GM18858 (cell line): Measurements from ENCODE around the gene SCLT1.
"Not testable (repeated sequence)": the region's sequence is repeated elsewhere in the genome, so short reads cannot be mapped to it uniquely, and the experiment has no call there.

Experiments
- ATAC-seq: cut with Tn5 transposase; IDR thresholded peaks from one replicate; pipeline ENCODE4 v1.9.1; 2021; ENCODE audit not compliant: unreplicated experiment

The SCLT1 gene

DNA sequence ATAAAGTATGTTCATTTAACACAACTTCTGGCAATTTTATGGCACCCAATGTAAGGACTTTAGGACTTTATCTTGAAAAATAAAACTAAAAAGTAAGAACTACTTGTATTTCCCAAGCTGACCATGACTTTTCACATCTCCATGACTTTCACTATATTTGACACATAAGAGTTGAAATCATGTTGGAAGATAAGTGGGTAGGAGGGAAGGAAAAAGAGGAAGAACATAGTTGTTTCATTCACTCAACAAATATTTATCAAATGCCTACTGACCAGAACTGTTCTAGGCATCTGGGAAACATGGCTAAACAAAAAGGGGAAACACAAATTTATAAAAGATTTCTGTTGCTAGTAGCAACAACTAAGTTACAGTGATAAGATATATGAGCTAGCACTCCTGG is 16.0 kb downstream of the SCLT1 start:
- no peak for ATAC-seq

DNA sequence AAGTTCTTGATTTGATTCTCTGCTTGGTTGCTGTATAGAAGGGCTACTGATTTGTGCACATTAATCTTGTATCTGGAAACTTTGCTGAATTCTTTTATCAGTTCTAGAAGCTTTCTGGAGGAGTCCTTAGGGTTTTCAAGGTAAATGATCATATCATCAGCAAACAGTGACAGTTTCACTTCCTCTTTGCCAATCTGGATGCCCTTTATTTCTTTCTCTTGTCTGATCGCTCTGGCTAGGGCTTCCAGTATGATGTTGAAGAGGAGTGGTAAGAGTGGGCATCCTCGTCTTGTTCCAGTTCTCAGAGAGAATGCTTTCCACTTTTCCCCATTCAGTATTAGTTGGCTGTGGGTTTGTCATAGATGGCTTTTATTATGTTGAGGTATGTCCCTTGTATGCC is 23.8 kb downstream of the SCLT1 start:
- ATAC-seq: not testable (repeated sequence)

DNA sequence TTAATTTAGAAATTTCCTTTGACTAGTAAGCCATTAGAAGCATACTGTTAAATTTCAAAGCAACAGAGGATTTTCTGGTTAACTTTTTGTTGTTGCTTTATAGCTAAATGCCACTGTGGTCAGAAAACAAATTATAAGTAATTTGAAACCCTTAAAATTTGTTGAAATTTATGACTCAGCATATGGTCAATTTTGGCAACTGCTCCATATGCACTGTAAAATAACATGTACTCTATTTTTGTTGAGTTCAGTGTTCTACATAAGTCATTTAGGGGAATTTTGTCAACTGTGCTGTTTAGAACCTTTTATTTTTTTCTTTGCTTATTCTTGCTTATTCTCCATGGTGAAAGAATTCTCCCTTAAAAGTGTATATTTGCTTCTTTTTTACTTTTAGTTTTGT is 28.6 kb downstream of the SCLT1 start:
- ATAC-seq: no peak

DNA sequence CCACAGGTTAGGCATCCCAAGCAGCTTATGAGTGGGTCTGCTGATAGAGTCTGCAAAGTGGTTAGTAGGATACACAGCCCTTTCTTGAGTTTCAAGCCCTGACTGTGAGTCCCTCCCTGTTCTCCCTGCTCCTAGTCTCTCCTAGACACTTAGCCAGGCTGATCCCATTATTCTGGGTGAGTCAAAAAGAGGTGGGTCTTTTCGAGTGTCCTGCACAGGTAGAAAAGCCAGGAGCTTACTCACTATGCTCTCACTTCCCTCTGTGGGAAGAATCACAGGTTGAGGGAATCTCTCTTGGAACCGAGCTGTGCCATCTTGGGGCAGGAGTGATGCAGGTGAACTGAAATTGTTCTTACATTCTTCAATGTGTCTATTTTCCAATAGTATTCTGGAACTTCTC is 29.7 kb downstream of the SCLT1 start:
- no peak for ATAC-seq

DNA sequence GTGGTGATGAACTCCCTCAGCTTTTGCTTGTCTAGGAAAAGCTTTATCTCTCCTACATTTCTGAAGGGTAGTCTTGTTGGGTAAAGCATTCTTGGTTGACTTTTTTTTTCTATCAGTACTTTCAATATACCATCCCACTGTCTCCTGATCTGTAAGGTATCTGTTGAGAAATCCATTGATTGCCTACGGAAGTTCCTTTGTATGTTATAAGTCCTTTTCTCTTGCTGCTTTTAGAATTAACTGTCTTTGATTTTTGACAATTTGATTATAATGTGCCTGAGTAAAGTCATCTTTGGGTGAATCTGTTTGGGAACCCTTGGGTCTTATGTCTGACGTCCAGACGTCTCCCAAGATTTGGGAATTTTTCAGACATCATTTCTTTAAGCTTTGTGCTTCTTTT is 30.8 kb downstream of the SCLT1 start:
- no peak for ATAC-seq

DNA sequence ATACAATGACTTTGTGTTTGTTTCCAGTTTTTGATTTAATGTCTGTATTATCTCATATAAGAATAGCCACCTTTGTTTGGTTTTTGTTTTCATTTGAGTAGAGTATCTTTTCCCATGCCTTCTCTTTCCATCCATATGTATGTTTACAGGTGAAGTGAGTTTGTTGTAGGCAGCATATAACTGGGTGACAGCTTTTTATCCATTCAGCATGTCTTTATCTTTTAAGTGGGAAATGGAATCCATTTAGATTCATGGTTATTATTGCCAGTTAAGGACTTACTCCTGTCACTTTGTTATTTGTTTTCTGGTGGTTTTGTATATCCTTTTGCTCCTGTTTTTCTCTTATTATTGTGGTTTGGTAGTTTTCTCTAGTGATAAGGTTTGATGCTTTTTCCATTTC is 34.3 kb downstream of the SCLT1 start:
- ATAC-seq: no peak

DNA sequence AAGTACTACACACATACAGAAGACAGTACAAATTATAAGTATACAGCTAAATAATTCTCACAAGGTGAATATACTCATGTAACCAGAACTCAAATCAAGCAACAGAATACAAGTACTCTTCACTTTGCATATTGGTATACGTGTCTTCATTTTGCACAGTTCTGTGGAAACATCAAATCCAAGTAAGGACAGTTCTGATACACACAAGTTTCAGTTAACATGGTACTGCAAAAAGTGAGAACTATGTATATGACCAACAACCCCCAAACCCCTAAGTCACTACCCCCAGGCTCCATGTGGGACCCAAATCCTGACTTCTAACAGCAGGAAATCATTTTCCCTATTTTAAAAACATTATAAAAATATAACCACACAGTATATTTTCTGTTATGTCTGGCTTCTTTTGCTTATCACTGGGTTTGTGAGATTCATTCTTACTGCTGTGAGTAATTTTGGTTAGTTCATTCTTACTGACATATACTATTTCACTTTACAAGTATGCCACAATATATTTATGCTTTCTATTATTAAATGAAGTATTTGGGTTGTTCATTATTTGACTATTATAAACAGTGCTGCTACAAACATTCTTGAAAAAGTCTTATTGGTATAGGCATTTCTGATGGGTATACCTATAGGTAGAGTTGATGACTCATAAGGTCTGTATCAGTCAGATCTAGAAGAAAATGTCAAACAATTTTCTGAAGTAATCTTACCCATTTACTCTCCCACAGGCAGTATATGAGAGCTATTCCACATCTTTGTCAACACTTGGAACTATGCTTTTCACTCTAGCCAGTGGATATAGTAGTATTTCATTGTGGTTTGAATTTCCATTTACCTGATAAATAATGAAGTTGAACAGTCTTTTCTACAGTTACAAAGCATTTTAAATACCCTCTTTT is 47.0 kb downstream of the SCLT1 start:
- ATAC-seq: no peak

DNA sequence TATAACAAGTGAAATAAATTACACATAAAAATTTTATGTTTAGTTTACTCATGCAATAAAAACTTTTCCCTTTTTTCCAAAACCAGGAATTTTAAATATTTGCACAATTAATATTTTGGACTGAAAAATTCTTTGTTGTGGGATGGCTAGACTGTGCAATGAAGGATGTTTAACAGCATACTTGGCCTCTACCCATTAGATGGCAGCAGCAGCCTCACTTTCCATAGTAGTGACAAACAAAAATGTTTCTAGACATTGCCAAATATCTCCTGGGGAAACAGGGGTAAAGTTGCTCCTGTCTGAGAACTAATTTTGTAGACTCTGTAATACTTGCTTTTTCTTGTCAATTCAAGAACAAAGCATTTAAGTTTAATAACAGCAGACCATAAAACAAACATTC is 49.8 kb downstream of the SCLT1 start:
- ATAC-seq: no peak

DNA sequence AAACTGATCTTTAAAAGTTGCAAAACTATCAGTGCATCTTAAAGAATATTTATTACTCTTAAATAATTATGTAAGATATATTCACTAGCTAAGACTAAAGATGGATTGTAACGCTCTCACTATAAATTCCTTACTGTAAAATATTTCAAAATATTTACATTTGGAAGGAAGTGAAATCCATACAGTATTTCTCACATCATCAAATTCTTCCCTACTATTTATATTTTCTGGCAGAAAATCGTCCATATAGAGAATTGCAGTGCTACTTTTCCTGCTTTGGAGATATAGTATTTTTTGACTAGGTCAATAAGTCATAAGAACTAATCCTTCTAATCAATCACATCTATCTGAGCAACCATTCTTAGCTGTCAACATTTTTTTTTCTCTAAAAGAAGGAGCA is 52.9 kb downstream of the SCLT1 start:
- no peak for ATAC-seq

DNA sequence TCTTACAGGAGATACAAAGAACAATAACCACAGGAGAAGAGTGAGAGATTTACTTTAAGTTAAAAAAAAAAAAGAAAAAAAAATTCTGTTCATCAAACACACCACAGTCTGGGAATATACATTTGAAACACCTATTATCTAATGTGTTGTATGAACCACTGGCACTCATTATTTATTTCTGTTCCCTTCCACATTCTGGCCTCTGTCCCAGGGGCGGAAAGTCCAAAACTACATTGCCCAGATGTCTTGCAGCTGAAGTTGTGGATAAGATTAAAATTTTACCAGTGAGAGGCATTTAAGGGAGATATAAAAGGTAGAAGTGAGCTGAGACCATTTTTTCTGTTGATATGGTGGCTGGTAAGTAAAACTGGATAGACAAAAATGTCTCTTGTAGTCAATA is 56.2 kb downstream of the SCLT1 start:
- ATAC-seq: no peak

DNA sequence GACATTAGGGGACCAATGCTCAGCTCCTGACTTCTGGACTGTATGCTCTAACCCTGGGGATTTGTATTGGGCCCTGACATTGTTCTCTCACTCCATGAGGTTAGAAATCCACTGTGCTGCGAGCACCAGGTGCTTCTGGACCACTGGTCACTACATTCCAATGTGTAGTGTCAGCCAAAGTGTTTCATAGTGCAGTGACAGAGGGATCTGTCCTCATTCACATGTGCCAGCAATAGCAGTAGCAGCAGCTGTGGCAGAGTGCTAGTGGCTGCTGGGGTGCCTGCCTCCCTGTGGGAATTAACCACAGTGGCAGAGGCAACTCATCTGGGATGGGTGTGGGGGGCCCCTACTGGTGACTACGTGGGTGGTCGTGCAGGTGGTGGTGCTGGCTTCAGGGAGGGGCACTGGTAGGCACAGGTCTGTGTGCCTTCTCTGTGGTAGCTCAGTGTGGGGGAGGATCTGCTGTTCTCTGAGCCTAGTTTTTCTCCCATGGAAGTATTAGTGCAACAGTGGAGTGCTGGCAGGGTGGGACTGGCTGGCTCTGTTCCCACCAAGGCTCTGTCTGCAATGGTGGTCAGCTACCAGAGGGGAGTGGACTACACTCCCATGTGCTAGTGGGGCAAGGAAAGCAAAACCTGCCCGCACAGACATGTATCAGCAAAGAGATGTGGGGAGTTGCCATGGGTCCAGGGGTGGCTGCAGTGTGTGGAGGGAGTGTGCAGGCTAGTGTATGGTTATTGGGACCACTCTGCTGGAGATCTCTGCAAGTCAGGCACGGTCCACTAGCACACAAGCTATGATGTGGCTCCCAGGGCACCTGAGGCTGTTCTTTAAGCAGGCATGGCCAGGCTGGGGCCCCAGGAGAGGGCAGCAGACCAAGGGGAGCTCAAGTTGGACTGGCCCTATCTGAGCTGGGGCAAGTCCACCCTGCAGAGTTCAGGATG is 78.5 kb downstream of the SCLT1 start:
- ATAC-seq: no peak

DNA sequence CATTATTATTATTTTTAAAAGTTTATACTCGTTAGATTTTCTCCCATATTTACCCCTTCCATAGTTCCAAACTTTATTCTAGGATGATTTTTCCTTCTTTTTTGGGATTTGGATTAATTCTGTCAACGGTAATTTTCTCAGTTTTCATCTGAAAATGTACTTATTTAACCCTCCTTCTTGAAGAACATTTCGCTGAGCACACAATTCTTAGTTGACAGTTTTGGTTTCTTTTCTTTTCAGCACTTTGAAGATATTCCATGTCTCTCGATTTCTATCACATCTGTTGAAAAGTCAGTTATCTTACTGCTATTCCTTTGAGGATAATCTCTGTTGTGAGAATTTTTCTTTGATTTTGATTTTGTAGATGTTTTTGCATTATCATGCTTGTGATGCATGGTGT is 85.2 kb downstream of the SCLT1 start:
- no peak for ATAC-seq

DNA sequence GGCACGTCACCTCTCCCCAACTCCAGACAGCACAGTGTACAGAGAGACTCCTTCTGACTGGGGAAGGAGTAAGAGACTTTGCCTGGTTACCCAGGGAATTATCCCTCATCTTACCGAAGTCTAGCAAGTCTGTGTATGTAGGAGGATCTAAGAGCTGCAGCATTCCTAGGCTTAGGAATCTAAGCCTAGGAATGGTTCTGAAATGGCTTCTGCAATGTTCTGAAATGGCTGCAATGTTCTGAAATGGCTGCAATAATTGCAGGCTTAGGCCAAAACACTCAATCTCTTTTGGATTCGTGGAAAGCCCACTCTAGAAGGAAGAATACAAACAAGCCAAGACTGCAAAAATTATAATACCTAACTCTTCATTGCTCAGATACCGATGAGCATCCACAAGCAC is 106.4 kb downstream of the SCLT1 start:
- no peak for ATAC-seq

DNA sequence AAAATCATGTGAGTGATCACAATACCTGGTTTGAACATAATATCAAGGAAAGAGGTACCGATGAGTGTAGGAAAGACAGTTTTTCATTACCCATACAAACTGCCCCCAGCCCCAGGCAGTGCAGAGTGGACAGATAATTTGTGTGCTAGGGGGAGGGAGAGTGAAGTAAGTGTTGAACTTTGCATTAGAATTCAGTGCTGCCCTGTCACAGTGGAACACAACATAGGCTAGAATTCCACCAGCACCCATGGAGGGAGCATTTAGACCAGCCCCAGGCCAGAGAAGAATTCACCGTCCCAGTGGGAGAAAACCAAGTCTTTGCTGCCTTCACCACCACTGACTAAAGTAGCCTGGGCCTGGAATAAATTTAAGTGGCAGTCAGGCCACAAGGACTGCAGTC is 107.3 kb downstream of the SCLT1 start:
- no peak for ATAC-seq

DNA sequence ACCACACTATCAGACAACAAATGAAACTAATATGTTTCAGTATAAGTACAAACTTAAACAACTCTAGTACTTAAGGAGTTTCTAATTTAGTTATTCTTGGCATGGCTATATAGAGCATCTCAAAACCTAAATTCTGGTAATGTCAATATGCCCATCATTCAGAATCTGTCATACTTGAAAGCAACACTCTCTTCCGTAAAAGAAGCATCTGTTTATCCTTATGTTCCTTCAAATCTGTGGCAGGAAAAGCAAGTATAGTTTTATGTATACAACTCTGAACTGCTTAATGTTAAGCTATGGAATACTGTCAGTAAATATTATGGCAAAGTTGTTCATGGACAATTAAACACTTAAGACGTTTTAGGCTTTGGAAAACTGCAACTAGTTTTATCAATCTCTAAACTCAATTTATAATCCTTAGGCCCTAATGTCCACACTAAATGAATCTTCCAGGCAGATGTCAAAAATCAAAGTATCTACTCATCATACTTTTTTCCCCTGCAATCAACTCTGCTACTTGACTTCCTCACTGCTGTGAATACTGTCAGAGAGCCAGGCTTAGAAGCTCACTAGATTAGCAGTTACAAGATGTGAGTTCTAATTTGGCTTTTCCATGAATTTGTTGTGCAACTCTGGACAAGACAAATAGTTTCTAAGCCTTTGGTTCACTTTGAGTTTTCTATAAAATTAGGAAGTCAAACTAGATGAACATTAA is 109.4 kb downstream of the SCLT1 start:
- no peak for ATAC-seq

DNA sequence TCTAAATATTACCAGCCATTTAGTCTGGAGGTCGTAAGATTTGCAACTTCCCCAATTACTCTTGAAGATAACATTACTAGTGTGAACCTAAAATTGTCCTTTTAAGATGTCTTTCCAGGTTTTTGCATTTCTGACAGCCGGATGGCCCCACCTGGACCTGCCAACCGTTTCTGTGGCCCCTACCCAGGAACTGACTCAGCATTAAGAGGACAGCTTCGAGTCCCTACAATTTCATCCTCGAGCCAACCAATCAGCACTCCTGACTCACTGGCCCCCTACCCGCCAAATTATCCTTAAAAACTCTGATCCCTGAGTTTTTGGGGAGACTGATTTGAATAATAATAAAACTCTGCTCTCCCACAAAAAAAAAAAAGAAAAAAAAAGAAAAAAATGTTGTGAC is 112.0 kb downstream of the SCLT1 start:
- ATAC-seq: no peak

DNA sequence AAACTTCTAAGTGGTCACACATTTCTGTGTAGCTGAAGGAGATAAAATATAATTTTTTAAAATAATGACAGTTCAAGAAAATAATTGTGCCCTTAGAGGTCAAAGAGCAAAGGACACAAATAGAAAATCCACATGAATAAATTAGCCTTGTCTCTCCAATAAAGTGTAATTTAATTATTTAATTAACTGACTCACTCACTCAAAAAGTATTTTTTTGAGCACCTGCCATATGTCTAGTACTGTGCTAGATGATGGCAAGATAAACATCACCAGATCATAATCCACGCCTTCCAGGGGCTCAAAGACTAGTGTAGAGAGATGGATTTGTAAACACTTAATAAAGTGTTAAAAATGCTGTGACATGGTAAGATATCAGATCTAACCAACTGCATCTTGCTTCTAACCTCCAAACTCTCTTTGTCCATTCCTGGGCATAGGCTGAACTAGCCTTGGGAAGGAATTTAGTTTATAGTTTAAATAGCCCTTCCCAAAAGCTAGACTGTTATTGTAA is 112.5 kb downstream of the SCLT1 start:
- ATAC-seq: no peak

DNA sequence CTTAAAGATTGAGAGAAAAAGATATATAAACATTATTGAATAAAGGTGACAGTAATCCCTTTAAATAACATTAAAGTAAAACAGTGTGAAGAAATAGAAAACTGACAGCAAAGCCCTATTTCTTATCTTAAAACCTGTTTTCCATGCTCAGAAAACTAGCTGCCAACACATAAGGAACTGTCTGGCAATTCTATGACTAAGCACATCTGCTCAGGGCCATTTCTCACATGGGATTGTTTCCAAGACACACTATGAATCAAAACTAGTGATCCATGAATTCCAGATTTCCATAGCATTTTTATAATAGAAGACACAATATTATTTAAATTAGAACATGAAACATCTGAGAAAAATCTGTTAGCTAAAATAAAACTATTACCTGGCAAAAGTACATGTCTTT is 113.4 kb downstream of the SCLT1 start:
- no peak for ATAC-seq

DNA sequence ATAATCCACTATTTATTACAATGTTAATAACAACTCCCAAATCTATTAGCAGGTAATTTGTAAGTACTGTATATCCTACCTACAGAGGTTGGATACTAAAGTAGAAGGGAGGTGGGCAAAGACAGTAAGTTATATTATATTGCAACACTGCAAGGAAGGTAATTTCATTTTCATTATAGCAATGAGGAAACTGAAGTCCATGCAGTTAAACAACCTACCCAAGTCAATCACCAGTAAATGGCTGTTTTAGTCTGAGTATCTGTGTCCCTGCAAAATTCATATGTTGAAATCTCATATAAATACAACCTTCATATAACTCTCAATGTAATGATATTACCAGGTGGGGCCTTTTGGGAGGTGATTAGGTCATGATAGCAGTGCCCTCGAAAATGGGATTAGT is 114.4 kb downstream of the SCLT1 start:
- ATAC-seq: no peak

DNA sequence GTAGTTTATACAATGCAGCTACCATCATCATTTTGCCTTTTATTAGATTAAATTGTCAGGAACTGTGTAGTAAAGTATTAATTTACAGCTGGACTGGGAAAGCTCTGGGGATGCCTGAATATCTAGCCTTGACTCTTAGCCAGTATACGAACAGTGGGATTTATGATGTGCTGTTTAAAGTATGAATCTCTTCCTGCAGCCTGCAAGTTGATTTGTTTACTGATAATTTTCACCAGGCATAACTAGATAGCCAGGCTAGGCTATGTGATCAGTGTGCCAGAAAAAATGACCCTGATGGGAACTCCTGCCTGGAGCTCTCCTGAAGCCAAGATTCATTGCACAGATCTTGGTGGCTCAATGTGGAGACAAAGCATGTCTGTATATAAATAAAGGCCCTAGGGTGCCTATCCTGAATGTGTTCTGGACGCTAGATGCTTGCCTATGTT is 119.2 kb downstream of the SCLT1 start:
- no peak for ATAC-seq

DNA sequence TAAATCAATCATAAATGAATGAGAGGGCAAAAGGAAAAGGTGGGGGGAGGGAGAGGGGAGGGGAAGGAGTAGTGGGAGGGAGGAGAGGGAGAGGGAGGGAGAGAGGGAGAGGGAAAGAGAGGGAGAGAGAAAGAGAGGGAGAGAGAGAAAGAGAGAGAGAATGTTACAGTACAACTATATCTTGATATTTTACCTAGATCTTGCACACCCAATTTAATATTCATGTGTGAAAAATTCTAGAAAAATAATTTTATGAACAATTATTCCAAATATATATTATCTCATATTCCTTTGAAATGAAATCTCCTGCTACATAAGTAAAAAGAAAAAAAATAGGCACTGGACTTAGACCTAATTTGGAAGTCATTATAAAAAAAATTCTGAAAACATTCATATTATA is 120.0 kb downstream of the SCLT1 start:
- ATAC-seq: no peak
